A673 (cell line): ENCODE measurements around the gene PRPH2.

Source experiments
- EZH2 ChIP-seq: fragments of 200-600 bp; sonication (generic); IDR thresholded peaks from 2 replicates; pipeline ENCODE4 v1.6.1; 2017; ENCODE audit warnings: borderline replicate concordance, low read depth, mild to moderate bottlenecking, mixed read lengths, antibody characterized with exemption, low read length; ENCODE audit not compliant: poor library complexity, severe bottlenecking
- TF ChIP-seq, protein P1 (sequence below): fragments of 300-800, 200-600 bp; sonication (generic); conservative IDR thresholded peaks from 2 replicates; pipeline ENCODE4 v1.5.1; 2017; ENCODE audit warnings: low read depth, mild to moderate bottlenecking, antibody characterized with exemption, low read length, moderate library complexity, mixed read lengths

GRCh38 chr6:42751055-42751454 lies 28.7 kb upstream of the PRPH2 start:
- TF ChIP-seq, protein P1, sequence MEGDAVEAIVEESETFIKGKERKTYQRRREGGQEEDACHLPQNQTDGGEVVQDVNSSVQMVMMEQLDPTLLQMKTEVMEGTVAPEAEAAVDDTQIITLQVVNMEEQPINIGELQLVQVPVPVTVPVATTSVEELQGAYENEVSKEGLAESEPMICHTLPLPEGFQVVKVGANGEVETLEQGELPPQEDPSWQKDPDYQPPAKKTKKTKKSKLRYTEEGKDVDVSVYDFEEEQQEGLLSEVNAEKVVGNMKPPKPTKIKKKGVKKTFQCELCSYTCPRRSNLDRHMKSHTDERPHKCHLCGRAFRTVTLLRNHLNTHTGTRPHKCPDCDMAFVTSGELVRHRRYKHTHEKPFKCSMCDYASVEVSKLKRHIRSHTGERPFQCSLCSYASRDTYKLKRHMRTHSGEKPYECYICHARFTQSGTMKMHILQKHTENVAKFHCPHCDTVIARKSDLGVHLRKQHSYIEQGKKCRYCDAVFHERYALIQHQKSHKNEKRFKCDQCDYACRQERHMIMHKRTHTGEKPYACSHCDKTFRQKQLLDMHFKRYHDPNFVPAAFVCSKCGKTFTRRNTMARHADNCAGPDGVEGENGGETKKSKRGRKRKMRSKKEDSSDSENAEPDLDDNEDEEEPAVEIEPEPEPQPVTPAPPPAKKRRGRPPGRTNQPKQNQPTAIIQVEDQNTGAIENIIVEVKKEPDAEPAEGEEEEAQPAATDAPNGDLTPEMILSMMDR: no peak
- TF ChIP-seq EZH2: no peak
